NB4 (cell line): ENCODE data around the gene INO80D.
A peak's percentile ranks its signal among the peaks of the same experiment; 100 is the strongest.

Experiments used
- DNase-seq: peaks from one replicate; pipeline ENCODE4 v3.0.0; 2010; ENCODE audit warnings: low read depth
- H3K4me3 ChIP-seq: one replicate; pipeline ENCODE4 v1.5.1; 2011; ENCODE audit warnings: mild to moderate bottlenecking, low read depth, low read length, moderate library complexity
- MYC ChIP-seq: IDR thresholded peaks from 2 replicates; pipeline ENCODE4 v1.6.1; 2011; ENCODE audit warnings: low read depth, low read length
- POLR2A ChIP-seq: IDR thresholded peaks from 2 replicates; pipeline ENCODE4 v1.6.1; 2011; ENCODE audit warnings: mild to moderate bottlenecking; ENCODE audit not compliant: insufficient read length; ENCODE audit errors: extremely low read depth
- TF ChIP-seq, protein P1 (sequence below): IDR thresholded peaks from 2 replicates; pipeline ENCODE4 v1.6.1; 2011; ENCODE audit warnings: low read depth, low read length
- TF ChIP-seq, protein P2 (sequence below): IDR thresholded peaks from one replicate; pipeline ENCODE4 v1.5.1; 2012; ENCODE audit warnings: low read depth, low read length

Gene INO80D

DNA sequence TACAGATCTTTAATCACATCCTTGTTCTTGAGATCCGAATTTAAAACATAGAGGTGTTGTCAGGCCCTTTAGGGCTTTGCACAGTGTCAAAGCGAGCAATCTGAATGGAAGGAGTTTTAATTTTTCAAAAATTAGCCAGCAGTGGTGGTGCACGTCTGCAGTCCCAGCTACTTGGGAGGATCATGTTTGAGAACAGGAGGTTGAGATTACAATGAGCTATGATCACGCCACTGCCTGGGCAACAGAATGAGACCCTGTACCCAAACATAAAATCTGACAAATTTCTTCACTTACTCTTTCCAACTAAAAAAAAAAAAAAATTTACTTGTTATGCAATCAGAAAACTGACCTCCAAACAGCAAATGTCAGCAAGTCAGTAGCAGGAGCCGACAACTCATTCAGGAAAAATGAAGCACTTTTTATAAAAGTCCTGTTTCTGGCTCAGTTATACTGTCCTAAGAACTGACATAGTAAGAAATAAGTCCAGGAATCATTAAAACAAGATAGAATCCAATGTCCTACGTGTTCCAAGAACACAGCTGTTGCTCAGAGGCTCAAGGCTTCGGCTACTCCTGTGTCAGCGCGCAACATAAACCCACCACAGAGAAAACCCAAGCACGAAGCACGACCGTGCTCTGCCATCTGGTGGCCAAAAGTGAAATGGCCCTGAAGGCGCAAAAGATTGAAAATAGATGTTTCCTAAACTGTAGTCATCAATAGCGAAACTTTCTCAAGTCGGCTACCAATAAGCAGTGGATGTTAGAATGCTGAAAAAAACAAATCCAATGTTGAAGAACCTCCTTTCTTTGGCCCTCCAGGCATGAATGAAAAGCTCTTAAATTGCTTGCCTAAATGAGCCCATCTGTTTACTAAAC lies 138.1 kb downstream of the INO80D start:
- TF ChIP-seq, protein P1, sequence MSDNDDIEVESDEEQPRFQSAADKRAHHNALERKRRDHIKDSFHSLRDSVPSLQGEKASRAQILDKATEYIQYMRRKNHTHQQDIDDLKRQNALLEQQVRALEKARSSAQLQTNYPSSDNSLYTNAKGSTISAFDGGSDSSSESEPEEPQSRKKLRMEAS: 0 out of 2 replicates have a peak, but pooled peaks have one; percentile 29
- TF ChIP-seq POLR2A (no peak), MYC (no peak)
- TF ChIP-seq, protein P2, sequence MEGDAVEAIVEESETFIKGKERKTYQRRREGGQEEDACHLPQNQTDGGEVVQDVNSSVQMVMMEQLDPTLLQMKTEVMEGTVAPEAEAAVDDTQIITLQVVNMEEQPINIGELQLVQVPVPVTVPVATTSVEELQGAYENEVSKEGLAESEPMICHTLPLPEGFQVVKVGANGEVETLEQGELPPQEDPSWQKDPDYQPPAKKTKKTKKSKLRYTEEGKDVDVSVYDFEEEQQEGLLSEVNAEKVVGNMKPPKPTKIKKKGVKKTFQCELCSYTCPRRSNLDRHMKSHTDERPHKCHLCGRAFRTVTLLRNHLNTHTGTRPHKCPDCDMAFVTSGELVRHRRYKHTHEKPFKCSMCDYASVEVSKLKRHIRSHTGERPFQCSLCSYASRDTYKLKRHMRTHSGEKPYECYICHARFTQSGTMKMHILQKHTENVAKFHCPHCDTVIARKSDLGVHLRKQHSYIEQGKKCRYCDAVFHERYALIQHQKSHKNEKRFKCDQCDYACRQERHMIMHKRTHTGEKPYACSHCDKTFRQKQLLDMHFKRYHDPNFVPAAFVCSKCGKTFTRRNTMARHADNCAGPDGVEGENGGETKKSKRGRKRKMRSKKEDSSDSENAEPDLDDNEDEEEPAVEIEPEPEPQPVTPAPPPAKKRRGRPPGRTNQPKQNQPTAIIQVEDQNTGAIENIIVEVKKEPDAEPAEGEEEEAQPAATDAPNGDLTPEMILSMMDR: peak; percentile 88
- peak; percentile 78 for DNase-seq
- no peak overlapping the region for H3K4me3 ChIP-seq

DNA sequence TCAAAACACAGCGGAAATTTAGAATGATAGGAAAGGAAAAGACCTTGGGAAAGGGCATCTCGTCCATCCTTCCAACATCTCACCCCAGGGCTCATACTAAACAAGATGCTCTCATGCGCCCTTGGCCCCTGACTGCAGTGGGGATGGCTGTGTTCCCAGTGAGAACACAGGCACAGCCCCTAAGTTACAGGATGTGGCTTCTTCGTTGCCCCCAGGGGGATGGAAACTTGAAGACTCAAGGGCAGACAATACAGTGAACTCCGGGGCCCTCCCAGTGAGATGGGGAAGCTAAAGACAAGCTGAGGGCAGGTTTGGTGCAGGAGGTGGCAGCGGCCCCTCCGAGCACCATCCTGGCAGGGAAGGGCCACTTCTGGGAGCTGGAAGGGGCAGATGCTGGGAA lies 139.7 kb downstream of the INO80D start:
- TF ChIP-seq, protein P2: no peak
- TF ChIP-seq POLR2A (no peak), MYC (no peak; the same call in 1 of the 2 replicates)
- TF ChIP-seq, protein P1: no peak
- H3K4me3 ChIP-seq: no peak overlapping the region
- peak; percentile 78 for DNase-seq
